ENCODE data around the gene HAVCR2.

HAVCR2 gene

GRCh38 chr5:157059093-157059539, 49.7 kb downstream of the HAVCR2 start, which contains the start of gene HAVCR1:
TSS of gene HAVCR1 (minus strand) at chr5:157059116. CDS start at chr5:157057943, 1,173 bp downstream.
- Histone ChIP-seq H3K36me3 (ENCODE audit: control insufficient read depth in 2 of 2, insufficient read depth in 1 of 2, low read length in 2 of 2) (no peaks in the 10 kb centered on the region), H3K27ac (ENCODE audit: extremely low read depth, low read depth, low read length) (no peak within 1 kb of the TSS), H3K4me1 (ENCODE audit: control insufficient read depth, insufficient read depth, low read length) (no peaks in the 10 kb centered on the region), H3K9me3 (ENCODE audit: control insufficient read depth, insufficient read depth, low read depth, low read length) (no peaks in the 10 kb centered on the region), H3K4me3 (ENCODE audit: low read depth, low read length) (no peak within 1 kb of the TSS)
- TF ChIP-seq, protein P1, sequence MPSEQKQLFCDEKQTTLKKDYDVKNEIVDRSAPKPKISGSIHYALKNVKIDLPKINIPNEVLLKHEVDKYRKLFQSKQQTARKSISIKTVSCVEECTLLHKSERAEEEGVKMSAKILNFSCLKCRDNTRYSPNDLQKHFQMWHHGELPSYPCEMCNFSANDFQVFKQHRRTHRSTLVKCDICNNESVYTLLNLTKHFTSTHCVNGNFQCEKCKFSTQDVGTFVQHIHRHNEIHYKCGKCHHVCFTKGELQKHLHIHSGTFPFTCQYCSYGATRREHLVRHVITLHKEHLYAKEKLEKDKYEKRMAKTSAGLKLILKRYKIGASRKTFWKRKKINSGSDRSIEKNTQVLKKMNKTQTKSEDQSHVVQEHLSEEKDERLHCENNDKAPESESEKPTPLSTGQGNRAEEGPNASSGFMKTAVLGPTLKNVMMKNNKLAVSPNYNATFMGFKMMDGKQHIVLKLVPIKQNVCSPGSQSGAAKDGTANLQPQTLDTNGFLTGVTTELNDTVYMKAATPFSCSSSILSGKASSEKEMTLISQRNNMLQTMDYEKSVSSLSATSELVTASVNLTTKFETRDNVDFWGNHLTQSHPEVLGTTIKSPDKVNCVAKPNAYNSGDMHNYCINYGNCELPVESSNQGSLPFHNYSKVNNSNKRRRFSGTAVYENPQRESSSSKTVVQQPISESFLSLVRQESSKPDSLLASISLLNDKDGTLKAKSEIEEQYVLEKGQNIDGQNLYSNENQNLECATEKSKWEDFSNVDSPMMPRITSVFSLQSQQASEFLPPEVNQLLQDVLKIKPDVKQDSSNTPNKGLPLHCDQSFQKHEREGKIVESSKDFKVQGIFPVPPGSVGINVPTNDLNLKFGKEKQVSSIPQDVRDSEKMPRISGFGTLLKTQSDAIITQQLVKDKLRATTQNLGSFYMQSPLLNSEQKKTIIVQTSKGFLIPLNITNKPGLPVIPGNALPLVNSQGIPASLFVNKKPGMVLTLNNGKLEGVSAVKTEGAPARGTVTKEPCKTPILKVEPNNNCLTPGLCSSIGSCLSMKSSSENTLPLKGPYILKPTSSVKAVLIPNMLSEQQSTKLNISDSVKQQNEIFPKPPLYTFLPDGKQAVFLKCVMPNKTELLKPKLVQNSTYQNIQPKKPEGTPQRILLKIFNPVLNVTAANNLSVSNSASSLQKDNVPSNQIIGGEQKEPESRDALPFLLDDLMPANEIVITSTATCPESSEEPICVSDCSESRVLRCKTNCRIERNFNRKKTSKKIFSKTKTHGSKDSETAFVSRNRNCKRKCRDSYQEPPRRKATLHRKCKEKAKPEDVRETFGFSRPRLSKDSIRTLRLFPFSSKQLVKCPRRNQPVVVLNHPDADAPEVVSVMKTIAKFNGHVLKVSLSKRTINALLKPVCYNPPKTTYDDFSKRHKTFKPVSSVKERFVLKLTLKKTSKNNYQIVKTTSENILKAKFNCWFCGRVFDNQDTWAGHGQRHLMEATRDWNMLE (tag by site-specific recombination; conservative IDR thresholded peaks at IDR 0.05; ENCODE audit: low read depth), result no peak
- TF ChIP-seq ZNF785 (tag by site-specific recombination; IDR thresholded peaks at IDR 0.05) (no peak), ZNF791 (tag by site-specific recombination; IDR thresholded peaks at IDR 0.05) (no peak), MZF1 (tag by site-specific recombination; IDR thresholded peaks at IDR 0.05; ENCODE audit: borderline replicate concordance) (no peak), GFI1B (tag by site-specific recombination; IDR thresholded peaks at IDR 0.05) (no peak), ZNF768 (tag by site-specific recombination; IDR thresholded peaks at IDR 0.05) (no peak), ZNF239 (tag by site-specific recombination; IDR thresholded peaks at IDR 0.05) (no peak), ZNF571 (tag by site-specific recombination; IDR thresholded peaks at IDR 0.05) (no peak), ZNF548 (tag by site-specific recombination; IDR thresholded peaks at IDR 0.05) (no peak), KLF7 (tag by site-specific recombination; IDR thresholded peaks at IDR 0.05; ENCODE audit: borderline replicate concordance) (no peak), ZBTB7A (tag by site-specific recombination; IDR thresholded peaks at IDR 0.05; ENCODE audit: low read depth) (no peak), ZNF221 (tag by site-specific recombination; IDR thresholded peaks at IDR 0.05; ENCODE audit: borderline replicate concordance) (no peak), ZNF341 (tag by site-specific recombination; IDR thresholded peaks at IDR 0.05; ENCODE audit: low read depth) (no peak), ZNF664 (tag by site-specific recombination; IDR thresholded peaks at IDR 0.05) (no peak), HOXA7 (CRISPR knock-in tag; IDR thresholded peaks at IDR 0.05; ENCODE audit: borderline replicate concordance) (no peak)
- TF ChIP-seq, protein P2, sequence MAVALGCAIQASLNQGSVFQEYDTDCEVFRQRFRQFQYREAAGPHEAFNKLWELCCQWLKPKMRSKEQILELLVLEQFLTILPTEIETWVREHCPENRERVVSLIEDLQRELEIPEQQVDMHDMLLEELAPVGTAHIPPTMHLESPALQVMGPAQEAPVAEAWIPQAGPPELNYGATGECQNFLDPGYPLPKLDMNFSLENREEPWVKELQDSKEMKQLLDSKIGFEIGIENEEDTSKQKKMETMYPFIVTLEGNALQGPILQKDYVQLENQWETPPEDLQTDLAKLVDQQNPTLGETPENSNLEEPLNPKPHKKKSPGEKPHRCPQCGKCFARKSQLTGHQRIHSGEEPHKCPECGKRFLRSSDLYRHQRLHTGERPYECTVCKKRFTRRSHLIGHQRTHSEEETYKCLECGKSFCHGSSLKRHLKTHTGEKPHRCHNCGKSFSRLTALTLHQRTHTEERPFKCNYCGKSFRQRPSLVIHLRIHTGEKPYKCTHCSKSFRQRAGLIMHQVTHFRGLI (tag by site-specific recombination; IDR thresholded peaks at IDR 0.05), result no peak
- TF ChIP-seq, protein P3, sequence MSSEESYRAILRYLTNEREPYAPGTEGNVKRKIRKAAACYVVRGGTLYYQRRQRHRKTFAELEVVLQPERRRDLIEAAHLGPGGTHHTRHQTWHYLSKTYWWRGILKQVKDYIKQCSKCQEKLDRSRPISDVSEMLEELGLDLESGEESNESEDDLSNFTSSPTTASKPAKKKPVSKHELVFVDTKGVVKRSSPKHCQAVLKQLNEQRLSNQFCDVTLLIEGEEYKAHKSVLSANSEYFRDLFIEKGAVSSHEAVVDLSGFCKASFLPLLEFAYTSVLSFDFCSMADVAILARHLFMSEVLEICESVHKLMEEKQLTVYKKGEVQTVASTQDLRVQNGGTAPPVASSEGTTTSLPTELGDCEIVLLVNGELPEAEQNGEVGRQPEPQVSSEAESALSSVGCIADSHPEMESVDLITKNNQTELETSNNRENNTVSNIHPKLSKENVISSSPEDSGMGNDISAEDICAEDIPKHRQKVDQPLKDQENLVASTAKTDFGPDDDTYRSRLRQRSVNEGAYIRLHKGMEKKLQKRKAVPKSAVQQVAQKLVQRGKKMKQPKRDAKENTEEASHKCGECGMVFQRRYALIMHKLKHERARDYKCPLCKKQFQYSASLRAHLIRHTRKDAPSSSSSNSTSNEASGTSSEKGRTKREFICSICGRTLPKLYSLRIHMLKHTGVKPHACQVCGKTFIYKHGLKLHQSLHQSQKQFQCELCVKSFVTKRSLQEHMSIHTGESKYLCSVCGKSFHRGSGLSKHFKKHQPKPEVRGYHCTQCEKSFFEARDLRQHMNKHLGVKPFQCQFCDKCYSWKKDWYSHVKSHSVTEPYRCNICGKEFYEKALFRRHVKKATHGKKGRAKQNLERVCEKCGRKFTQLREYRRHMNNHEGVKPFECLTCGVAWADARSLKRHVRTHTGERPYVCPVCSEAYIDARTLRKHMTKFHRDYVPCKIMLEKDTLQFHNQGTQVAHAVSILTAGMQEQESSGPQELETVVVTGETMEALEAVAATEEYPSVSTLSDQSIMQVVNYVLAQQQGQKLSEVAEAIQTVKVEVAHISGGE (tag by site-specific recombination; conservative IDR thresholded peaks at IDR 0.05; ENCODE audit: low read depth), result no peak
- CTCF ChIA-PET, result interaction anchor here (0.6 kb wide), 1 partner anchor 39 kb away, joined by 3 read pairs; no protein-coding TSS in a partner anchor
- POLR2A ChIA-PET, result no interaction called here

Measured in HEK293 (cell line).